K562 treated with DMSO at 1 percent for 4 hours (cell line): ENCODE measurements around the gene SRGAP2B. TPM values are rescaled to one million over a fixed set of nuclear protein-coding genes. Genes with fewer than 3 reads are reported as not detected.

ENCODE experiments used
- total RNA-seq: library from RNA; unstranded; fragments of 300-600 nt; gene quantifications from 2 replicates; pipeline ENCODE4 v1.2.3, GENCODE V29; 2022; ENCODE audit not compliant: insufficient read depth

Gene SRGAP2B
- total RNA-seq, result 7.6 and 8.8 TPM in 2 replicates

GRCh38 chr1:145095284-145096057, at the start of gene SRGAP2B, which contains the start of gene FAM72D:
Gene SRGAP2B (minus strand): TSS chr1:145095328. CDS start chr1:145092901, 2,427 bp downstream.
Gene FAM72D (plus strand): TSS chr1:145095974. CDS start chr1:145096848, 874 bp downstream.

Other genes with a start within 250 kb of the SRGAP2B start
- gene FAM72D, start 646 bp upstream of the SRGAP2B start, total RNA-seq, result 4.2 and 6.6 TPM in 2 replicates
- gene PPIAL4D, start 146.8 kb upstream of the SRGAP2B start, total RNA-seq, result not detected in 2 replicates